RWPE2 (cell line): ENCODE measurements around the gene GRM2.

Source experiments
- ATAC-seq: fragments of 200-7000 bp; cut with Tn5 transposase; 3 replicates; pipeline ENCODE4 v1.9.1; 2021; ENCODE audit warnings: low read depth
- DNase-seq: peaks from one replicate; pipeline ENCODE4 v3.0.0-alpha.2; 2020; ENCODE audit warnings: low spot score
- H3K27ac ChIP-seq: fragments of 450-650 bp; 2 replicates; pipeline ENCODE4 v1.5.1; 2017; ENCODE audit warnings: mild to moderate bottlenecking; ENCODE audit not compliant: poor library complexity, severe bottlenecking
- H3K27me3 ChIP-seq: fragments of 250-450 bp; sonication (Bioruptor Pico); 2 replicates; pipeline ENCODE4 v1.5.1; 2021; ENCODE audit warnings: mild to moderate bottlenecking, moderate library complexity; ENCODE audit not compliant: insufficient read depth, poor library complexity, severe bottlenecking
- H3K36me3 ChIP-seq: fragments of 250-450 bp; sonication (Bioruptor Pico); 2 replicates; pipeline ENCODE4 v1.5.1; 2020; ENCODE audit warnings: low read depth, mild to moderate bottlenecking, moderate library complexity
- H3K4me1 ChIP-seq: fragments of 250-450 bp; sonication (Bioruptor Pico); 2 replicates; pipeline ENCODE4 v1.5.1; 2021; ENCODE audit warnings: mild to moderate bottlenecking, moderate library complexity; ENCODE audit not compliant: insufficient read depth, poor library complexity, severe bottlenecking
- H3K4me3 ChIP-seq: fragments of 250-450 bp; sonication (Bioruptor Pico); 2 replicates; pipeline ENCODE4 v1.5.1; 2021; ENCODE audit warnings: mild to moderate bottlenecking, moderate library complexity; ENCODE audit not compliant: severe bottlenecking
- H3K9me3 ChIP-seq: fragments of 250-450 bp; sonication (Bioruptor Pico); 2 replicates; pipeline ENCODE4 v1.5.1; 2021; ENCODE audit warnings: mild to moderate bottlenecking, moderate library complexity; ENCODE audit not compliant: severe bottlenecking
- CTCF ChIP-seq: fragments of 450-650 bp; IDR thresholded peaks from one replicate; pipeline ENCODE4 v1.5.1; 2017; ENCODE audit warnings: mild to moderate bottlenecking, moderate library complexity; ENCODE audit not compliant: poor library complexity, severe bottlenecking

GRM2 gene

GRCh38 chr3:51680196-51680595 lies 26.7 kb upstream of the GRM2 start:
- ATAC-seq (no peak), DNase-seq (no peak)
- Histone ChIP-seq H3K9me3 (no peaks in the 10 kb centered on the region), H3K27me3 (no peaks in the 10 kb centered on the region), H3K4me1 (peaks cover 19% of the 10 kb centered on the region), H3K36me3 (peaks cover 47% of the 10 kb centered on the region), H3K27ac (peak overlapping the region; percentile 78), H3K4me3 (no peak overlapping the region)
- TF ChIP-seq CTCF, result no peak

GRCh38 chr3:51680663-51681230 lies 26.1 kb upstream of the GRM2 start:
- H3K4me3 ChIP-seq, result no peak overlapping the region
- H3K27me3 ChIP-seq, result no peaks in the 10 kb centered on the region
- DNase-seq (no peak), ATAC-seq (no peak)
- H3K9me3 ChIP-seq, result no peaks in the 10 kb centered on the region
- H3K27ac ChIP-seq, result peak overlapping the region; percentile 78
- TF ChIP-seq CTCF, result no peak
- H3K4me1 ChIP-seq, result peaks cover 15% of the 10 kb centered on the region
- H3K36me3 ChIP-seq, result peaks cover 48% of the 10 kb centered on the region

- TF ChIP-seq CTCF, result no peak
- H3K27ac ChIP-seq, result peak overlapping the region; percentile 78
Observed at GRCh38 chr3:51681453-51681852, 25.4 kb upstream of the GRM2 start.

GRCh38 chr3:51682079-51682478 lies 24.8 kb upstream of the GRM2 start:
- H3K4me3 ChIP-seq, result no peak overlapping the region
- peak overlapping the region; percentile 78 for H3K27ac ChIP-seq
- no peaks in the 10 kb centered on the region for H3K9me3 ChIP-seq
- no peaks in the 10 kb centered on the region for H3K27me3 ChIP-seq
- peaks cover 15% of the 10 kb centered on the region for H3K4me1 ChIP-seq
- ATAC-seq, result peak; percentile 77
- TF ChIP-seq CTCF, result peak; percentile 85
- no peak for DNase-seq
- peaks cover 46% of the 10 kb centered on the region for H3K36me3 ChIP-seq

More at GRCh38 chr3:51681453-51681852, 25.4 kb upstream of the GRM2 start:
- Histone ChIP-seq H3K27me3 (no peaks in the 10 kb centered on the region), H3K4me1 (peaks cover 15% of the 10 kb centered on the region), H3K9me3 (no peaks in the 10 kb centered on the region), H3K4me3 (no peak overlapping the region), H3K36me3 (peaks cover 48% of the 10 kb centered on the region)
- ATAC-seq (peak; percentile 84), DNase-seq (no peak)

GRCh38 chr3:51682526-51682925 lies 24.3 kb upstream of the GRM2 start:
- no peaks in the 10 kb centered on the region for H3K27me3 ChIP-seq
- no peaks in the 10 kb centered on the region for H3K9me3 ChIP-seq
- DNase-seq, result no peak
- H3K36me3 ChIP-seq, result peaks cover 42% of the 10 kb centered on the region
- H3K4me1 ChIP-seq, result peaks cover 15% of the 10 kb centered on the region
- no peak overlapping the region for H3K27ac ChIP-seq
- no peak for ATAC-seq
- no peak overlapping the region for H3K4me3 ChIP-seq
- no peak for TF ChIP-seq CTCF
